Activated CD8-positive, alpha-beta T cell treated with anti-CD3 and anti-CD28 coated beads, Interleukin-2, amount 10 ng/mL, durations not matched to agents 7 days and 5 days (primary cell): ENCODE measurements around the gene C3orf49. TPM values are rescaled to one million over a fixed set of nuclear protein-coding genes. Genes with fewer than 3 reads are reported as not detected.

Experiments used
- ATAC-seq: fragments of 150-1000 bp; cut with Tn5 transposase; one replicate; pipeline ENCODE4 v1.10.0; 2021; ENCODE audit warnings: moderate library complexity
- CTCF ChIA-PET: fragments of 350-600 bp; sonication (Branson Sonifier 250); formaldehyde crosslinking; loops from one replicate; lab custom pipeline; 2021; ENCODE audit warnings: antibody characterized with exemption; lab: Charles Lee
- POLR2A ChIA-PET: fragments of 350-600 bp; sonication (Branson Sonifier 250); formaldehyde crosslinking; loops from one replicate; lab custom pipeline; 2021; ENCODE audit warnings: antibody characterized with exemption; lab: Charles Lee
- DNase-seq: peaks from one replicate; pipeline ENCODE4 v3.0.0-alpha.2; 2020
- H3K27ac Mint-ChIP-seq: one replicate; pipeline ENCODE4 v1.8.0; 2021; ENCODE audit warnings: mild to moderate bottlenecking, mixed read lengths
- H3K27me3 Mint-ChIP-seq: one replicate; pipeline ENCODE4 v1.8.0; 2021; ENCODE audit warnings: low read depth, mixed read lengths
- H3K36me3 Mint-ChIP-seq: one replicate; pipeline ENCODE4 v1.8.0; 2021; ENCODE audit warnings: low read depth, mixed read lengths
- H3K4me1 Mint-ChIP-seq: one replicate; pipeline ENCODE4 v1.8.0; 2021; ENCODE audit warnings: low read depth, mixed read lengths
- H3K4me3 Mint-ChIP-seq: one replicate; pipeline ENCODE4 v1.8.0; 2021; ENCODE audit warnings: mild to moderate bottlenecking, mixed read lengths
- H3K9me3 Mint-ChIP-seq: one replicate; pipeline ENCODE4 v1.8.0; 2022; ENCODE audit warnings: mixed read lengths; ENCODE audit not compliant: insufficient read depth
- total RNA-seq, 2 experiments: library from RNA; stranded (reverse); gene quantifications; one replicate each; pipeline ENCODE4 v1.2.3, GENCODE V29; 2021

Gene C3orf49
- total RNA-seq, 2 experiments from 2014 or later, result not detected

DNA sequence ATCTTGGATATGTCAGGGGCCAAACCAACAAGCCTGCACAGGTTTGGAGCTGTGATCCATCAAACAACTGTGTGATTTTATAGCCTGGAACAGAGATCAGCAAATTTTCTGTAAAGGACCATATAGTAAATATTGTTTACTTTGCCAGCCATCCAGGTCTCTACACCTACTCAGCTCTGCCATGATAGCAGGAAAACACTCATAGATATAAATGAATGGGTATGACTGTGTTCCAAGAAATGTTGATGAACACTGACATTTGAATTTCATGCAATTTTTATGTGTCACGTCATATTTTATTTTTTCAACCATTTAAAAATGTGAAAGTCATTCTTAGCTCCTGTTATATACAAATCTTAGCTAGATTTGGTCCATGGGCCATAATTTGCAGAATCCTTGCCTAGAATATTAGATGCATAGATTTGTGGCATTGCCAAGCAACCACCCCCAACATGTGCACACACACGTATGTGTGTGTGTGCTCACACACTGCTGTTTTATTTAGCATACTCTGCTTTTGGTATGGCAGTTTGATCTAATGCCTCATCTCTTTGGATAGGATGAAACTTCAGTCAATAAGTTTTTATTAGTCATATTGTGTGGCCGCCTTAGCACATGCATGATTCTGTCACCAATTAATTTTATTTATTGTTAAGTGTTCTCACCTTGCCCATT is 51.0 kb downstream of the C3orf49 start:
- no peak for ATAC-seq
- Mint-ChIP-seq H3K9me3 (no peaks in the 10 kb centered on the region), H3K27ac (no peak overlapping the region), H3K36me3 (peaks cover 35% of the 10 kb centered on the region), H3K4me1 (peaks cover 37% of the 10 kb centered on the region), H3K27me3 (no peaks in the 10 kb centered on the region), H3K4me3 (no peak overlapping the region)
- CTCF ChIA-PET, result interaction anchor here (0.7 to 1.2 kb wide), 3 partner anchors 20 to 110 kb away, joined by 3 read pairs; no protein-coding TSS in a partner anchor
- DNase-seq, result no peak
- POLR2A ChIA-PET, result interaction anchor here (0.6 to 0.9 kb wide), 2 partner anchors 42 to 45 kb away, joined by 3 to 4 read pairs; partner anchors contain the start of gene SCAANT1

DNA sequence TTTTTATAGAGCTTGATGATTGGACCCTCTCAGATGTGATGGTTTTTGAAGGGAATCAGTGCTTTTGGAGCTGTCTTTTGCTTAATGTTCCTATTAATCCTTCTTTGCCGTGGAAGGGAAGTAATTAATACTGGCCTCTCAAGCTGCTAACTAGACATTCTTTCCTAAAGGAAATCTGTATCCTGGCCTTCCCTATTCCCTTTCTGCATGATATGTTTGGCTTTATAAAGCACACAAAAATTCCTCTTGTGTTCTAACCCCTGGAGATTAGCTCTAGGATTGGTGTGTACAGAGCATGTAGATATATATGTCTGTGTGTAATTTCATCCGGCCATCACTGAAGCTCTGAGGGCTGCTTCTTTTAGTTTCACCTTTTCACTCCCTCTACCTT is 51.5 kb downstream of the C3orf49 start:
- Mint-ChIP-seq H3K27ac (no peak overlapping the region), H3K27me3 (no peaks in the 10 kb centered on the region), H3K4me3 (no peak overlapping the region), H3K36me3 (peaks cover 33% of the 10 kb centered on the region), H3K9me3 (no peaks in the 10 kb centered on the region), H3K4me1 (peaks cover 33% of the 10 kb centered on the region)
- ATAC-seq, result no peak
- ChIA-PET CTCF (interaction anchor here (0.7 to 1.2 kb wide), 3 partner anchors 19 to 109 kb away, joined by 3 read pairs; no protein-coding TSS in a partner anchor), POLR2A (interaction anchor here (0.6 to 0.9 kb wide), 2 partner anchors 42 to 45 kb away, joined by 3 to 4 read pairs; partner anchors contain the start of gene SCAANT1)
- no peak for DNase-seq

DNA sequence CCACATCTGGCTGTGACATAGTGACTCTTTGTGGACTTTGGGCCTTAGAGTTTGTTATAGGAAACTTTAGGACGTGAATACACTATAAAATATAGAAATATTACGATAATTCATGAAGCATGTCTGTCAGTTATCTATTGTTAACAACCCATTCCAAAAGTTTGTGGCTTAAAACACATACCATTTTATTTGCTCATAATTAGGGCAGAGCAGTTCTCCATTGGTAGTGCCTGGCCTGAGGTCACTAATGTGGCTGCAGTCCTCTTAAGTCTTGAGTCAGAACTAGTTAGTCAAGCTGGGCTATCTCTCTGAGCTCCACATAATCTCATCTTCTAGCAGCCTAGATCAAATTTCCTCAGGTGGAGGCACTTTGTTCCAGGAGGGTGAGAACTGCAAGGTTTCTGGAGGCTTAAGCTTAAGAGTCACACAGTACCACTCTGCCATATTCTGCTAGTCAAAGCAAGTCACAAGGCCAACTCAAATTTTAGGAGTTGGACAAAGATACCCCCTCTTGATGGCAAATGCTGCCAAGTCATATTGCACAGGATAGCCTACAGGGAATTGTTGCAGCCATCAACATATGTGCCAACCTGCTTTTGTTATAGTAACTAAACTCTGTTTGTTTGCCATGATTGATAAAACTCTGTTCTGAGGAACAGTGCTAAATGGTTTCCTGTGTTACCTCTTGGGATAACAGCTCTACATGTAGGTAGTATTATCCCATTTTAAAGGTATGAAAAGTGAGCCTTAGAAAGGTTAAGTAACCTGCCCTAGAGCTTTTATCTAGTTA is 53.2 kb downstream of the C3orf49 start:
- peaks cover 26% of the 10 kb centered on the region for H3K36me3 Mint-ChIP-seq
- POLR2A ChIA-PET, result no interaction called here
- DNase-seq (no peak), ATAC-seq (no peak)
- H3K9me3 Mint-ChIP-seq, result no peaks in the 10 kb centered on the region
- H3K4me1 Mint-ChIP-seq, result peaks cover 25% of the 10 kb centered on the region
- H3K27me3 Mint-ChIP-seq, result no peaks in the 10 kb centered on the region
- no peak overlapping the region for H3K27ac Mint-ChIP-seq
- H3K4me3 Mint-ChIP-seq, result no peak overlapping the region
- CTCF ChIA-PET, result no interaction called here

DNA sequence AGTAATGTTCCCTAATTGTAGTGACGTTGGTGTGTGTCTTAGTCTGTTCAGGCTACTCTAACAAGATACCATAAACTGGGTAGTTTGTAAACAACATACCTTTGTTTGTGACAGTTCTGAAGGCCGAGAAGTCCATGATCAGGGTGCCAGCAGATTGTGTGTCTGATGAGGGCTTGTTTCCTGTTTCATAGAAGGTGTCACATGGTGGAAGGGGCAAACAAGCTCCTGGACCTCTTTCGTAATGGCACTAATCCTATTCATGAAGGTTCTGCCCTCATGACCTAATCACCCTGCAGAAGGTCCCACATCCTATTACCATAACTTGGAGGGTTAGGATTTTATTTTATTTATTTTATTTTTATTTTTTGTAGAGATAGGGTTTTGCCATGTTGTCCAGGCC is 55.7 kb downstream of the C3orf49 start:
- no peak for ATAC-seq
- Mint-ChIP-seq H3K27ac (no peak overlapping the region), H3K36me3 (peaks cover 24% of the 10 kb centered on the region), H3K9me3 (no peaks in the 10 kb centered on the region), H3K27me3 (no peaks in the 10 kb centered on the region), H3K4me1 (peaks cover 34% of the 10 kb centered on the region), H3K4me3 (no peak overlapping the region)
- CTCF ChIA-PET, result no interaction called here
- DNase-seq, result no peak
- POLR2A ChIA-PET, result no interaction called here

DNA sequence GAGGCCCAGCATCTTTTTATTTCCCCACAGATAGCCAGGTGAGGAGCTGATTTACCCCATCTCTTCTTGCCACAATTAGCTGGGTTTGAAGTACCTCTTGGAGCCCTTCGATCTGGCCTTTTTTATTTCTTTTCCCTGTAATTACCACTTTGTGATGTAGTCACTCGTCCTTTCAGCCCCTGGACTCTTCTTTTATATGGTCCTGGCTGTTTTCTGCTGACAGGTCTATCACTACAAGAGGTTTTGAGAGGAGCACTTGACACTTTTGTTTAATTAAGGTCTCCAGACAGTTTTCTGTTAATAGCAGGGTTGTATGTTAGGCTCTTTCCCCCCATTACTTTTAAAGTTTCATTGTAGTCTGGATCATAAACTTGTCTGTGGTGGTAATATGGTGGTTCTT is 56.4 kb downstream of the C3orf49 start:
- DNase-seq (no peak), ATAC-seq (no peak)
- H3K27ac Mint-ChIP-seq, result no peak overlapping the region
- no peaks in the 10 kb centered on the region for H3K27me3 Mint-ChIP-seq
- H3K36me3 Mint-ChIP-seq, result peaks cover 20% of the 10 kb centered on the region
- H3K9me3 Mint-ChIP-seq, result no peaks in the 10 kb centered on the region
- ChIA-PET CTCF (no interaction called here), POLR2A (no interaction called here)
- H3K4me1 Mint-ChIP-seq, result peaks cover 35% of the 10 kb centered on the region
- no peak overlapping the region for H3K4me3 Mint-ChIP-seq

DNA sequence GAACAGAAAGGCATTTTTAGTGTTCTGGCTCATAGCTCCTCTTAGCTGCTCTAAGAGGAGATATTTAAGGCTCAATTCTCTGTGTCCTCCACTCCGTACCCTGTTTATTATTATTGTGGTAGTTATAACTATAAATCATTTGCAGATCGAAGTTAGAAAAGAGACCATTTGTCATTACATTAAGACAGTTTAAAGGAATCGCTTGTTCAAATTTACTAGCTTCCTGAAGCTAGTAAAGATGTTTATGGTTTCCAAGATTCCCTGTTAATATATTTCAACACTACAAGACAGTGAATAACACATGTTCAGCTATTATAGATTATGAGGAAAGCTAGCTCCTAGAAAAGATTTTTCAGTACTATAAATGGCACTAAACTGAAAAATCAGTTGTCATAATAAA is 57.2 kb downstream of the C3orf49 start:
- DNase-seq (no peak), ATAC-seq (no peak)
- CTCF ChIA-PET, result no interaction called here
- no peaks in the 10 kb centered on the region for H3K27me3 Mint-ChIP-seq
- H3K9me3 Mint-ChIP-seq, result no peaks in the 10 kb centered on the region
- H3K4me3 Mint-ChIP-seq, result no peak overlapping the region
- POLR2A ChIA-PET, result no interaction called here
- no peak overlapping the region for H3K27ac Mint-ChIP-seq
- H3K4me1 Mint-ChIP-seq, result peaks cover 32% of the 10 kb centered on the region
- peaks cover 19% of the 10 kb centered on the region for H3K36me3 Mint-ChIP-seq

DNA sequence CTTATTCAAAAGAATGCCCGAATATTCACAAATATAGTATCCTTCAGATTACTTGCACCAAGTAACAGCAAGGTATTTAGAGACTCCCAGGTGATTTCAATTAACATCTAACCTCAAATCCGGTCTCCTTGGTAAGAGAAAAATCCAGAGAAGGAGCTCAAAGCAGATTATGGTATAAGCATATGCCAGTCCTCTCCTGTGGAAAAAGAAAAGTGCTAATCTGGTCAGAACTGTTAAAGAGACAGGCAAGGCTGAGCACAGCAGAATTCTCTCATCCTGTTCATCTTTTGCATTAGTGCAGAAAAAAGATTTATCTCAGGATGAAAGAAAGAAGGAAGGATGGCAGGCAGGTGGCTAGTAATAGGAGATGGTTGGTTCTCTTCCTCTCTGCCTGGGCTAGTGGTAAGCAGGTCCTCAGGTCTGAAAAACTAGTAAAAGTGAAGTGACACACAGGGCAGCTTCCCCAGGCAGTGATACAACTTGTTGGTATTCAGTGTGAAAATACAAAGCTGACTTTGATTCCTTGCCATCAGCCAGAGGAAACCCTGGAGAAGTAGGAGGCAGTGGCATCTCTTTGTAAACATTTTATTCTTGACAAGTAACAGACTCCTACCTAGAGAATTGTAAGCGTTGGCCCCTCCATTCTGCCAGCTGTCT is 58.8 kb downstream of the C3orf49 start:
- DNase-seq, result no peak
- ATAC-seq, result no peak
- Mint-ChIP-seq H3K36me3 (peaks cover 17% of the 10 kb centered on the region), H3K9me3 (no peaks in the 10 kb centered on the region), H3K4me3 (no peak overlapping the region), H3K27me3 (no peaks in the 10 kb centered on the region), H3K27ac (peak overlapping the region; percentile 36), H3K4me1 (peaks cover 30% of the 10 kb centered on the region)
- CTCF ChIA-PET, result interaction anchor here (0.7 to 1.4 kb wide), 3 partner anchors 45 to 111 kb away, joined by 3 to 4 read pairs (median 3); partner anchors contain the start of gene C3orf49
- POLR2A ChIA-PET, result no interaction called here

DNA sequence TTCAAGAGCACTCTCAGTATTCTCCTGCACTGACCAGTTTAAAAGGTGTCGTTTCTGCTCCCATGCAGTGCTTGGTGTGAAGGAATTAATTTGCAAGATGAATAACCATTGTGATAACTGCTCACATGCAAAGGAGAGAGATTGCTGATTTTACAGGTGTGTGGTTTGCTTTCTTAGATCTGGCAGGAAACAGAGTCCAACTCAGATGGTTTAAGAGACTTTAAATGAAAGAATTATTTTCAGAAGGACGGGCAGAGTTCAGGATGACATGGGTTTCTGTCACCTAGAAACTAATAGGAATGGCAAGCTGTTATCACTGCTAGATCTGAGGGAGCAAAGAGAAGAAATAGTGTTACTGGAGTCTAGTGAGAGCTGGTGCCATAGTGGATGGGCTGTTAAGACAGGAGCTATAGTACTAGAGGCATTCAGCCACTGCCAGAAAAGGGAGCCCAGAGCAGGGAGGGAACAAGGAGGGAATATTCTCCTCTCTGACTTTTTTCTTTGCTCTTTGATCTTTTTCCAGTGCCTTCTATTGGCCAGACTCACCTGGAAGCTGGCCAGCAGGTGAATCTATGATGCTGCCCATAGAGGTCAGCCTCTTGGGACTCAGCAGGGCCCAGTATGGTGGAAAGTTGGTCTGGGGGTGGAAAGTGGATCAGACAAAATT is 59.4 kb downstream of the C3orf49 start:
- peak overlapping the region; percentile 36 for H3K27ac Mint-ChIP-seq
- POLR2A ChIA-PET, result no interaction called here
- no peak overlapping the region for H3K4me3 Mint-ChIP-seq

DNA sequence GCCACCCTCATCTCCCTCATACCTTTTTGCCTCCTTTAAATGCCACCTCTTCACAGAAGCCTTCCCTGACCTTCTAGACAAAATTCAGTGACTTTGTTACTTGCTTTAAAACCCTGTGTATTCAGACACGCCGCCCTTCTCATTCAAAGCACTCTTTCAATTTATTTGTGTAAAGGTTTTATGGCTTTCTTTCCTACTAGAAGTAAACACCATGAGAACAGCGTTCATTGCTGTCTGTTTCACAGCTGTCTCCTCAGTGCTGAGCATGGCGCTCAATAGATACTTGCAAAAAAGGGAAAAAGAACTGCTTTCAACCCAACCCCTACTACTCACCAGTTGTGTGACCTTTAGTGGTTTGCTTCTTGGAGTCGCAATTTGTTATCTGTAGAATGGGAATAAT is 61.6 kb downstream of the C3orf49 start:
- Mint-ChIP-seq H3K27ac (no peak overlapping the region), H3K36me3 (peaks cover 15% of the 10 kb centered on the region), H3K27me3 (no peaks in the 10 kb centered on the region), H3K4me1 (peaks cover 28% of the 10 kb centered on the region), H3K4me3 (no peak overlapping the region), H3K9me3 (no peaks in the 10 kb centered on the region)
- ATAC-seq (no peak), DNase-seq (no peak)
- CTCF ChIA-PET, result no interaction called here
- POLR2A ChIA-PET, result no interaction called here

More for the DNA sequence above, 59.4 kb downstream of the C3orf49 start:
- Mint-ChIP-seq H3K27me3 (no peaks in the 10 kb centered on the region), H3K4me1 (peaks cover 30% of the 10 kb centered on the region), H3K36me3 (peaks cover 17% of the 10 kb centered on the region), H3K9me3 (no peaks in the 10 kb centered on the region)
- CTCF ChIA-PET, result interaction anchor here (0.9 kb wide), 1 partner anchor 110 kb away, joined by 3 read pairs; no protein-coding TSS in a partner anchor
- DNase-seq (no peak), ATAC-seq (peak; percentile 44)

DNA sequence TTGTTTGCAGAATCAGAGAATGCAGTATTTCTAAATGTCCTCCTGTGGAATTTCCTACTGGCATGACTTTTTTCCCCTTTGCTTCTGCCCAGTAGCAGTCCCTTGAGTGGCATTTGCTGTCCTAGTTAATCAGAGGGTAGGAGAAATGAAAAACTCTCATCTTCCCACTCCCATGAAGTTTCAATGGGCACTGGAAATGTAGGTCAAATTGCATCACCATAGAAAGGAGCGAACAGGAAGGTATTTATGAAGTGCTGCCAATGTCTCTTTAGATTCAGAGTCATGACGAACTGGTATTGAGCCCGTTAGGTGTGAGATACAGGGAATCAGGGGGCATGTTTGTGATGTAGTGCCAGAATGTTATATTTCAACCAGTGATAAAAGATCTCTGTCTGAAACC is 67.8 kb downstream of the C3orf49 start:
- CTCF ChIA-PET, result no interaction called here
- DNase-seq, result no peak
- ATAC-seq, result no peak
- Mint-ChIP-seq H3K4me3 (no peak overlapping the region), H3K27me3 (no peaks in the 10 kb centered on the region), H3K36me3 (peaks cover 13% of the 10 kb centered on the region), H3K27ac (no peak overlapping the region), H3K4me1 (peaks cover 10% of the 10 kb centered on the region), H3K9me3 (no peaks in the 10 kb centered on the region)
- POLR2A ChIA-PET, result no interaction called here

DNA sequence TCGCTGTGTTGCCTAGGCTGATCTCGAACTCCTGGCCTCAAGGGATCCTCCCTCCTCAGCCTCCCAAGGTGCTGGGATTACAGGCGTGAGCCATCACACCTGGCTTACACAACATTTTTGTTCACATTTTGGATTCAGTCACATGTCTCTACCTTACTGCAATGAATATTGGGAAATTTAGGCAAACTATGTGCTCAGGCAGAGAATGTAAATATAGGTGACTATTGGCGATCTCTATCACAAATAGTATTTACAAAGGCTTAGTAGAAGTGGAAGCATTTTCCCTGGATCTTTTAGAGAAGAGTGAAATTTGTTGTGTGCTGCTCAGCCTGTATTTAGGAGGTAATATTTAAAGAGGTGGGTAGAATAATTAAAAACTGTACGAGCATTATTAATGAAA is 72.4 kb downstream of the C3orf49 start:
- Mint-ChIP-seq H3K36me3 (peaks cover 22% of the 10 kb centered on the region), H3K4me1 (peaks cover 22% of the 10 kb centered on the region), H3K27ac (no peak overlapping the region), H3K27me3 (no peaks in the 10 kb centered on the region), H3K4me3 (no peak overlapping the region), H3K9me3 (no peaks in the 10 kb centered on the region)
- CTCF ChIA-PET, result no interaction called here
- ATAC-seq (no peak), DNase-seq (no peak)
- POLR2A ChIA-PET, result no interaction called here
